Activated T-helper 1 cell treated with Interleukin-2 at 50 U/mL for 16 hours (primary cell): ENCODE data around the gene GADD45GIP1.
A peak's percentile ranks its signal among the peaks of the same experiment; 100 is the strongest.
"Not testable (repeated sequence)": the region's sequence is repeated elsewhere in the genome, so short reads cannot be mapped to it uniquely, and the experiment has no call there.

Experiments used
- DNase-seq: peaks from one replicate; pipeline ENCODE4 v3.0.0-alpha.2; 2020; ENCODE audit warnings: low read depth

GADD45GIP1 gene

DNA sequence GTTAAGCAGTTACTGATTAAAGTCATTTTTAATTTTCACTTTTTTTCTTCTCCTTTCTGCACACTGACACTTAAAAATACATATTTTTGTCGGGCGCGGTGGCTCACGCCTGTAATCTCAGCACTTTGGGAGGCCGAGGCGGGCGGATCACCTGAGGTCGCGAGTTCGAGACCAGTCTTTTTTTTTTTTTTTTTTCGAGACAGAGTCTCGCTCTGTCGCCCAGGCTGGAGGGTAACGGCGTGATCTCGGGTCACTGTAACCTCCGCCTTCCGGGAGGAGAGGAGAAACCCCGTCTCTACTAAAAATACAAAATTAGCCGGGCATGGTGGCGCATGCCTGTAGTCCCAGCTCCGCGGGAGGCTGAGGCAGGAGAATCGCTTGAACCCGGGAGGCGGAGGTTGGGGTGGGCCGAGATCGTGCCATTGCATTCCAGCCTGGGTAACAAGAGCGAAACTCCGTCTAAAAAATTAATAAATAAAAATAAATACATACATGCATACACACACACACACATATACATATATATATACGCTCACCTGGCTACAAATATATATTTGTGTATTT lies 448 bp upstream of the GADD45GIP1 start:
- DNase-seq, result not testable (repeated sequence)

DNA sequence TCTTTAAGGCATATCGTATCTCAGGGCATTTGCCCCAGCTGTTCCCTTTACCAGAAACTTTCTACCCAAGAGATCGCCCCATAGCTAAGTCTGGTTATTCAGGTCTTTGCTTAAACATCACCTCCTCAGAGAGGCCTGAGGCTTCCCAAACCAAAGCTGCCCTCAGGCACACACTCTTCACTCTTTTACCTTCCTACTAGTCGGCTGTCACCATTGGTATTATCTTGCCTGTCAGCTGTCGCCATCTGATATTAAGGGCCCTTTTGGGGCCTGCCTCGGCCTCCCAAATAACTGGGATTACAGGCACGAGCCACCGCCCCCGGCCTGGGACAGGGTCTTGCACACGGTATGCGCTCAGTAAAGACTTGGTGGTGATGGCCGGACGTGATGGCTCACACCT lies 1.0 kb downstream of the GADD45GIP1 start:
- no peak for DNase-seq

- not testable (repeated sequence) for DNase-seq
Observed at GRCh38 chr19:12955575-12955974, 1.4 kb downstream of the GADD45GIP1 start.

DNA sequence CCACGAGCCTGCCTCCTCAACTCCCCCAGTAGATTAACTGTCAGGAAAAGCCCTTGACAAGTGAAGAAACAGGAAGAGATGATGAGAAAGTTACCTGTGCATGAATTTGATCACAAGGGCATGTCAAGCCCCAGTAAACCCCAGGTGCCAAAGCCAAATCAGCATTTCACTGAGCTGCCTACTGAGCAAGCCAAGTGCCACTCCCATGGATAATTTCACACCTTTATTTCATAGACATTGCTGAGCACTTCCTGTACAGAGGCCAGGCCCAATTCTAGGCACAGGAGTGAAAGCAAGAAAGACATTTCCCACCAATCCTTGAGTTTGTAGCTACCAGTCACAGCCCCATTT lies 2.4 kb downstream of the GADD45GIP1 start:
- no peak for DNase-seq

- DNase-seq, result no peak
Observed at GRCh38 chr19:12953799-12954611, 3.0 kb downstream of the GADD45GIP1 start.

DNA sequence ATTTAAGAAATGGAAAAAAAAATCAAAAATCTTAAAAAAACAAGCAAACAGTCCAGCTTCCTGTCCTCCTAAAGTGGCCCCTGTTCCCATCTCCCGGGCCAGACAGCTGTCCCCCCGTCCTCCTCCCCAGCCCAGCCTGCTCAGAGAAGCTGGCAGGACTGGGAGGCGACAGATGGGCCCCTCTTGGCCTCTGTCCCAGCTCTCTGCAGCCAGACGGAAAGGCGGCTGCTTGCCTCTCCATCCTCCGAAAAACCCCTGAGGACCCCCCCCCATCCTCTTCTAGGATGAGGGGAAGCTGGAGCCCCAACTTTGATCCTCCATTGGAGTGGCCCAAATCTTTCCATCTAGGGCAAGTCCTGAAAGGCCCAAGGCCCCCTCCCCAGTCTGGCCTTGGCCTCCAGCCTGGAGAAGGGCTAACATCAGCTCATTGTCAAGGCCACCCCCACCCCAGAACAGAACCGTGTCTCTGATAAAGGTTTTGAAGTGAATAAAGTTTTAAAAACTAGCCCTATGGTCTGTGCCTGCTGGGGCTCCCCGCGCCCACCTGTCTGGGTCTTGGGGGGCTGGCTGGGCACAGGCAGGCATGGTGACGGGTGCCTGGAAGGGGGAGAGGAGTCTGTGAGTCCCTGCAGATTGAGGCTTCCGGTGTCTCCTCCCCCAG lies 3.8 kb downstream of the GADD45GIP1 start:
- no peak for DNase-seq

GRCh38 chr19:12952488-12953137 lies 4.4 kb downstream of the GADD45GIP1 start:
- no peak for DNase-seq

DNA sequence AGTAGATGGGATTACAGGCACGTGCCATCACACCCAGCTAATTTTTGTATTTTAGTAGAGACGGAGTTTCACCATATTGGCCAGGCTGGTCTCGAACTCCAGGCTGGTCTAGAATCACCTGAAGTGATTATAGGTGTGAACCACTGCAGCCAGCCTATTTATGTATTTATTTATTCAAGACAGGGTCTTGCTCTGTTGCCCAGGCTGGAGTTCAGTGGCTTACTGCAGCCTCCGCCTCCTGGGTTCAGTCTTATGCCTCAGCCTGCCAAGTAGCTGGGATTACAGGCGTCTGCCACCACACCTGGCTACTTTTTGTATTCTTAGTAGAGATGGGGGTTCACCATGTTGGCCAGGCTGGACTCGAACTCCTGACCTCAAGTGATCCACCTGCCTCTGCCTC lies 5.0 kb downstream of the GADD45GIP1 start:
- DNase-seq, result not testable (repeated sequence)

DNA sequence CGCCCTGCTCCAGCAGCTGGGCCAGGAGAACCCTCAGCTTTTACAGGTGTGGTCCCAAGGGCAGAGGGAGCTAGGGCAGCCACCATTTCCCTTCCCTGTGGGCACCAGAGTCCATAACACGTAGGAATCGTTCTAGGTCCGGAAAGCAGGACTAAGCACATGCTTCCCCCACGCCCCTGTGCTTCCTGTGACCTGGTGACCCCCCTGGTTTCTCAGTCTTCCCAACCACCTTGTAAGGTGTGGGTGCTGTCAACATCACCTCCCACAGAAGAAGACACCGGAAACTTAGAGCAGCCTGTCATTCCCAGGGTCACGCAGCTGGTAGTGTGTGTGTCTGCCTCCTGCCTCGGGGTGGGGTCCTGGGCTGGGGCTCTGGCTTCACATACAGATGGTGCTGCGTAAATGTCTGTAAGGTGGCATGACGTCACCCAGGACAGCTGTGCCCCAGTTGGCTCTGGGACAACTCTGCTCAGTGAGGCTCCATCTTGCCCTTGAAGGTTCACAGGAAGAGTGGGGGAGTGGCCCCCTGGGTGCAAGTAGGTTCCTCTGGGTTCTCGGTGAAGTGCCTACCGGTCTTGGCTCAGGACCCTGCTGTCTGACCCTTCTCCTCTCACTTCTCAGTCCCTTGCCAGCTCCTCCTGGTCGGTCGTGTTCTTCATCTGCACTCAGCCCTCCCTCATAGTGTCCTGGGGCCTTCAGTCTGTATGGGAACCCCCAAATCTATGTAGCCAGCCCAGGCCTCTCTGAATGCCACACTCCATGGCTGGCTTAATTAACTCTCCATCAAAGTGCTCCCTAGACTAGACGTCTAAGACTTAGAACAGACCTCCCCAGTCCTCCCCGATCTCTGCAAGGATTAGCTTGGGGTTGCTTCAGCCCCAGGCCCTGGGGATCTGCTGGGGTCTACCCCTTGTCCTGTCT lies 7.4 kb downstream of the GADD45GIP1 start:
- DNase-seq, result no peak

DNA sequence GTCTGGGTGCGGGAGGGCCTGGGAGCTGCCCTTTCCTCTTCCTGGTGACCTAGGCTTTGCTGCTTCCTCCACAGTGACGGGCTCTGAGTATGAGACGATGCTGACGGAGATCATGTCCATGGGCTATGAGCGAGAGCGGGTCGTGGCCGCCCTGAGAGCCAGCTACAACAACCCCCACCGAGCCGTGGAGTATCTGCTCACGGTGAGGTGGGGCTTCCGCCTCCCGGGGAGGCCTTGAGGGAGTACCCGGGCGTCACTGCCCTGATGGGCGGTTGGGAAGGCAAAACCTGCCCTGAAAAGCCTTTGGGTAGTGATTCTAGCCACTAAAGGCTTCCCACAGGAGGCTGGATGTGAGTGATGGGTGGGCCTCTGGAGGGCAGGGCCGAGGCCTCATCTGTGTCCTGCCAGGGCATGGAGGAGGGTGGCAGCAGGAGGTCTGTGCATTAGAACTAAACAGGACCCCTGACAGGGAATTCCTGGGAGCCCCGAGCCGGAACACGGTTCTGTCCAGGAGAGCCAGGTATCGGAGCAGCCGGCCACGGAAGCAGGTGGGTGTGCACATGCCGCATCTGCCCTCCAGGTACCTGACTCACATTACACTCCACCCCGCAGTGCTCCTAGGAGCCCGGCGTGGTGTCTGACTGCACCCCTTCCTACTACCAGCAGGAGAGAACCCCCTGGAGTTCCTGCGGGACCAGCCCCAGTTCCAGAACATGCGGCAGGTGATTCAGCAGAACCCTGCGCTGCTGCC lies 8.2 kb downstream of the GADD45GIP1 start:
- no peak for DNase-seq

- no peak for DNase-seq
Observed at GRCh38 chr19:12947702-12948611, 9.1 kb downstream of the GADD45GIP1 start.

GRCh38 chr19:12946731-12947496 lies 10.1 kb downstream of the GADD45GIP1 start:
- no peak for DNase-seq

DNA sequence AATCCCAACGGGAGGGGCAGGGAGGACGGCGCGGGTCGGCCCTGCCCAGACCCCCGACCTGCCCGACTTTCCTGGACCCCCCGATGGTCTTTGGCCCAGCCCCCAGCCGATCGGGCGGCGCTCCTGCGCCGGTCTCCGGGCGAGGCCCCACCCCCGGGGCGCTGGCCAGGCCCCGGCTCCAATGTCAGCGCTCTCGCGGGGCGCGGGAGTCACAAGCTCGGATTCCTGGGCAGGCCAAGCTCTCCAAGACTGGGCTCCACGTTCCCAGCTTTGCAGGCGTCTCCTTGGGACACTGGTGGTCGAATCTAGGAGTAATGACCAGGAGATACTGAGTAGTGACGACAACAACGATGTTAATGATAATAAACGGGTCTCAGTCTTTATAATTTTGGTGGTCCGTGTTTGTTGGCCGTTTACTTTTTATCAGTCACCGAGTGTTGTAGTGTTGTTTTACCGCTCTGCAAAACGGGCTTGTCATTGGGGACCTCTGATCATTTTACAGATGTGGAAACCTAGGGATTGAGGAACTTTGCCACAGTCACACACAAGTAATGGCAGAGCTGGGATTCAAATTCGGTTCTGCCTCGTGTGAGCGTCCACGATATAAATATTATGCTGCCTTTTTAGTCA lies 10.8 kb downstream of the GADD45GIP1 start:
- DNase-seq, result peak; percentile 29

- peak; percentile 97 for DNase-seq
Observed at GRCh38 chr19:12945479-12946091, 11.4 kb downstream of the GADD45GIP1 start, which contains the start of gene RAD23A. Gene RAD23A, plus strand, starts transcription at chr19:12945862. Its CDS starts 87 bp downstream, at chr19:12945949.

GRCh38 chr19:12944104-12944674 lies 12.8 kb downstream of the GADD45GIP1 start:
- no peak for DNase-seq

DNA sequence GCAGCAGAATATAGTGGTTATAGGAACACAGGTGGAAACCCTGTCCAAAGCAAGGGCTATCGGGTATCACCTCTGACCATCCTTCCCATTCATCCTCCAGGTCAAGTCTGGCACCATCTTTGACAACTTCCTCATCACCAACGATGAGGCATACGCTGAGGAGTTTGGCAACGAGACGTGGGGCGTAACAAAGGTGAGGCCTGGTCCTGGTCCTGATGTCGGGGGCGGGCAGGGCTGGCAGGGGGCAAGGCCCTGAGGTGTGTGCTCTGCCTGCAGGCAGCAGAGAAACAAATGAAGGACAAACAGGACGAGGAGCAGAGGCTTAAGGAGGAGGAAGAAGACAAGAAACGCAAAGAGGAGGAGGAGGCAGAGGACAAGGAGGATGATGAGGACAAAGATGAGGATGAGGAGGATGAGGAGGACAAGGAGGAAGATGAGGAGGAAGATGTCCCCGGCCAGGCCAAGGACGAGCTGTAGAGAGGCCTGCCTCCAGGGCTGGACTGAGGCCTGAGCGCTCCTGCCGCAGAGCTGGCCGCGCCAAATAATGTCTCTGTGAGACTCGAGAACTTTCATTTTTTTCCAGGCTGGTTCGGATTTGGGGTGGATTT lies 13.5 kb downstream of the GADD45GIP1 start:
- no peak for DNase-seq

DNA sequence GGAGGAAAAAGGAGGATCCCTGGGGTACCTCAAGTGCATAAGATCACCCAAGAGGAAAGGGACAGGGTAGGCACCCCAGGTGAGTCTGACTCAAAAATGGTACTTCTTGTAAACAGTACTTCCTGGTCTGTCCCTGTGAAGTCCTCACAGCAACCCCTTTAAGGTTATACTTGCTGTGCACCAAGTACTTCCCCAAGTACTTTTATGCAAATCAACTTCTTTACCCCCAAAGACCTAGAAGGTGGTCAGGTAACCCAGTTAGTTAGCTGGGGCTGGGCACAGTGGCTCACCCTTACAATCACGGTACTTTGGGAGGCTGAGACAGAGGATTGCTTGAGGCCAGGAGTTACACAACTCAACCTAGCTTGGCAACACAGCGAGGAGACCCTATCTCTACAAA lies 16.1 kb downstream of the GADD45GIP1 start:
- DNase-seq, result no peak
